Stimulated activated CD8-positive, alpha-beta memory T cell treated with anti-CD3 and anti-CD28 coated beads, Interleukin-12 subunit alpha, Interleukin-12 subunit beta, amount 100 ng/mL, for 4 hours (primary cell): ENCODE measurements around the gene TSC2.
"Not testable (repeated sequence)": the region's sequence is repeated elsewhere in the genome, so short reads cannot be mapped to it uniquely, and the experiment has no call there.

ENCODE experiments used
- DNase-seq: peaks from one replicate; pipeline ENCODE4 v3.0.0-alpha.2; 2020; ENCODE audit warnings: low read depth

Gene TSC2

DNA sequence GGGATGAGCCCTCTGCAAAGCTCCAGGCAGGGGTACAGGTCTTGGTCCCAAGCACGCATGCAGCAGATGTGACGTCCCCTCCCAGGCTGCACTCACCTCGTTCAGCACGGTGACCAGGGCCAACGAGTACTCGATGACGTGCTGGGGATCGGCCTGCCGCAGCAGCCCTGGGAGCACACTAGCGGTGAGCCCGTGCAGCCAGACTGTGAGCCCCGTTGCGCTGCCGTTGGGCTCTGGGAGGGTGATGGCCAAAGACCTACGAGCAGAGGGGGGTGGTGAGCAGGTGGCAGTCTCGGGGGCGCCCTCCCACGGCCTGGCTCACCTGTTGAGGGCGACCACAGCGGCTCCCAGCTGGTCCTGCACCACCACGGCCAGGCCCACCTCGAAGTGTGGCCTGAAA, 58.0 kb downstream of the TSC2 start:
- not testable (repeated sequence) for DNase-seq

DNA sequence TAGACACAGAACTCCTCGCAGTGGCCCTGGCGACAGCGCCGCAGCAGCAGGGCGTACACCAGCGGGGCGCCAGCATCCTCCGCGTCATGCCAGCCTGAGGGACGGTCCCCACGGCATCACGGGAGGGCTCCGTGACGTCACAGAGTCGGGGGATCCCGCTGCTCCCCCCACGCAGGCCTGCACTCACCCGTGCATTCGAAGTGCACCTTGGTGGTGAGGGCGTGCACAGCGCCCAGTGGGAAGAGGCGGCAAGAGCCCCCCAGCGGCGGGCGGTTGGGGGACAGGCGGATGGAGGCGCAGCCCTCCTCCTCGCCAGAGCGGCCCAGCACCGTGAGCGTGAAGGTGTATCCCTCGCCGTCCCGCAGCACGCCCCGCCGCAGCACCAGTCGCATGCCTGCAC, 58.4 kb downstream of the TSC2 start:
- DNase-seq, result not testable (repeated sequence)

DNA sequence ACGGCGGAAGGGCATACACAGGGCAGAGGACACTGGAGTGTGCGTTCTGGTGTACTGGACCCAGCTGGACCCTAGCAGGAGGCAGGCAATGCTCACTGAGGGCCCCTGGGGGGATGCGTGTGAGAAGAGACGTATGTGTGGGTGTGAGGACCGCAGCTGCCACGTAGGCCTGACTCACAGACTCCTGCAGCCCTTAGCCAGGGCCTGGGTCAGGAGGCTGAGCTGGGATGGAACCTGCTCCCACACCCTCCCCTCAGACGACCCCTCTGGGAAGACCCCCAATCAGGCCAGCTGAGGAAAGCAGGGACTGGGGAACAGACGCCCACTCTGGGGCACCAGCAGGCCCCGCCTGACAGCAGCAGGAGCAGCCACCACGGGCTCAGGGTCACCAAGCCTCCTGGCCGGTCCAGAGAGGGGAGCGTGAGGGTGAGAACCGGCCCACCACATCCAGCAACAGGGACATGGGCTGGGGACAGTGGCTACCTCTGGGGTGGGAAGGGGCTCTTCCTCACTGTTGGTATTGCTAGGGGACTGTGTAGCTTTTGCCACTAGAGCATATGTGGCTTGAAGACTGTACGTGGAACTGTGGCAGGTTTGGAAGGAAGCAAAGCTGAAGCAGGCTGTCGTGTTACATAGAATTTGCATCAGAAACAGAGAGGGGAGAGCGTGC, 59.5 kb downstream of the TSC2 start:
- DNase-seq, result not testable (repeated sequence)

- not testable (repeated sequence) for DNase-seq
These were observed 60.0 kb downstream of the TSC2 start for GRCh38 chr16:2107791-2108125.

GRCh38 chr16:2108446-2109270, 60.9 kb downstream of the TSC2 start:
- not testable (repeated sequence) for DNase-seq

DNA sequence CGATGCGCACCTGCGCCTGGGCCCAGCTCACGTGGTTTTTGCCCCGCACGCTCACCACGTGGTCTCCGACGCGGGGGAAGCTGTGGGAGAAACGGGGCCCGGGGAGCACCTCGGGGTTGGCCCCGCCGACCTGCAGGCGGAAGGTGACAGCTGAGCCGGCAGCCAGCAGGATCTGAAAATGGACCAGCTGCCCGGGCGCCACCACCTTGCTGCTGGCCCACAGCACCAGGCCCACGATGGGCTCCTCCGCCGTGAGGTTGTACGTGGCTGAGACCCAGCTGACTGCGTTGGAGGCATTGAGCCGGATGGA, 61.4 kb downstream of the TSC2 start:
- not testable (repeated sequence) for DNase-seq

DNA sequence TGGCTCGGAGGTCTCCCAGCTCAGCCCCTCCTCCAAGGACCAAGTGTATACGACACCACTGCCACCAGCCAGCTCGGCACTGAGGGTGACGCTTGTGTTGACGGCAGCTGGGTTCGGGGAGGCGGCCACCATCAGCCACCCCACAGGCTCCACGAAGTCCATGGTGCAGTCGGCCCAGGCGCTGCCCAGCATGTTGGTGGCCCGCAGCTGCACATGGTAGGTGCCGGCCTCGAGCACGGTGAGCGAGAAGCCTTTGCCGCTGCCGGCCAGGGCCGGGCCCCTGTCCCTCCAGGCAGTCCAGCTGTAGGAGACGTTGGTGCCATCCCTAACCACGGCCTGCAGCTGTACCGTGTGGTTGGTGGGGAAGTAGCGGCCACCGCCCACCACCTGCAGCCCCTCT, 62.1 kb downstream of the TSC2 start:
- DNase-seq, result not testable (repeated sequence)

DNA sequence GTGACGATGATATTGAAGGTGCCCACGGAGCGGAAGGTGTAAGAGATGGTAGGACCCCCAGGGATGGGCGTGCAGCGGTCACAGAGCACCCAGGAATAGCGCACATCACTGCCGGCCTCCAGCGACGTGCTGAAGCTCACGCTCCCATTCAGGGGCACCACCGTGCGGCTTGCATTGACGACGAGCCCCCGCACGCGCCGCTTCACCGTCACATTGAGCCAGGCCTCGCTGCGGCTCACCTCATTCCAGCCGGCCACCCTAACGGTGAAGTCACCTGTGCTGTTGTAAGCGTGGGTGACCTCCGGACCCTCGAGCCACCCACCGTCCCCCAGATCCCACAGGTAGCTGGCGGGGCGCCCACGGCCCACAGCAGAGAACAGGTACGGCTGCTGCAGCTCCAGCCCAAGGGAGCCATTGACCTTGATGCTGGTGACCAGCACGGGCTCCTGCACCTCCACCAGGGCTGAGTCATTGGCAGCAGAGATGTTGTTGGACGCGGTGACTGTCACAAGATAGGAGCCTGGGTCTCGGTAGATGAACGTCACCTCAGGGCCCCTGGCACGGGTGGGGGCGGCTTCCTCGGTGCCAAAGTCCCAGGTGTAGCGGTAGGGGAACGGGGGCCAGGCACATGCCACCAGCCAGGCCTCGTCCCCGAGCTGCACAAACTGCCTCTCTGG, 62.7 kb downstream of the TSC2 start:
- DNase-seq, result not testable (repeated sequence)

DNA sequence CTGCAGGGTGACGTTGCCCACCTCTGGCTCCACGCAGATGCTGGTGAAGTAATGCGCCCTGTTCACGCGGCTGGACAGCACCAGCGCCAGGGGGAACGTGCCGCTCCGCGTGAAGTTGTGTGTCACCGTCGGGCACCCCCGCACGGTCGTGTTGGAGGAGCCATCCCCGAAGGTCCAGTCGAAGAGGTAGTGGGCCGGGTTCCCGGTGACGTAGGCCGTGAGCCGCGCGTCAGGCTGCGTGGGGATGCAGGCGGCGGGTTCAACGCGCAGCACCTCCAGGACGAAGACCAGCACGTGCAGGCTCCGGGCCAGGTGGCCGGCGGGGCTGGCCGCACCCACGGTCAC, 63.2 kb downstream of the TSC2 start:
- DNase-seq, result not testable (repeated sequence)

DNA sequence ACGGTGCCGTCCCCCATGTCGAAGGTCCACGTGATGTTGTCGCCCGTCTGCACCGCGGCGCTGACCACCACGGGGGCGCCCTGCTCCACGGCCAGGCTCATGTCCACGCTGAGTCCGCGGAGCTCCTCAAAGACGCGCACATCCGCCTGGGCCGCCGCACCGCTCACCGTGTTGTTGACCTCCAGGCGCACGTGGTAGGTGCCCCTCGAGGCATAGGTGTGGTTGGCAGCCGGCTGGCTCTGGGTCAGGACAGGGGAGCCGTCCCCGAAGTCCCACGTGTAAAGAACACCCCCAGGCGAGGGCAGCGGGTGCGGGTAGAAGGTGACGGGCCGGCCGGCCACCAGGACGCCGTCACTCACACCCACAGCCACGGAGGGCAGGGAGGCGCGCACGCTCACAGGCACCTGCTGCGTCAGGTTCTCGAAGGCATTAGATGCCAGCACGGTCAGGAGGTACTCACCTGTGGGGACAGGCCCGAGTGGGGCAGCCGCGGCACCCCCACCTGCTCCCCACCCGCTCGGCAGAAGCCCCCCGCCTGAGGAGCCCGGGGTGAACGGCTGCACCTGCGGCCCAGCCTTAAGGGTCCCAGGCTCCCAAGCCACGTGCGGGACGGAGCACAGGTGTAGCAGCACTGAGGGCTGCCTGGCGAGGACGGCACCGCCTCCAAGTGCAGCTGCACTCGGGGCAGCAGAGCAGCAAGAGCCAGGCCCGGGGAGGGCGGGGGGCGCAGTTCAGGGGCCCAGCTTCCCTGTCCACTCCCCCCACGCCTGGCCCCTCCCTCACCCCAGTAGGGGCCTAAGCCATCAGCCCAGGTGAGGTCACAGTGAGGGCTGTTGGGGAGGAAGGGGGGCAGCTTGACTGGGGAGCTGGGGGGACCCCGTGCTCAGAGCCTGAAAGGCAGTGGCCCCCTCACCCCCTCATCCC, 63.9 kb downstream of the TSC2 start:
- DNase-seq, result not testable (repeated sequence)

- DNase-seq, result not testable (repeated sequence)
These were observed 64.8 kb downstream of the TSC2 start for GRCh38 chr16:2112539-2113106.

DNA sequence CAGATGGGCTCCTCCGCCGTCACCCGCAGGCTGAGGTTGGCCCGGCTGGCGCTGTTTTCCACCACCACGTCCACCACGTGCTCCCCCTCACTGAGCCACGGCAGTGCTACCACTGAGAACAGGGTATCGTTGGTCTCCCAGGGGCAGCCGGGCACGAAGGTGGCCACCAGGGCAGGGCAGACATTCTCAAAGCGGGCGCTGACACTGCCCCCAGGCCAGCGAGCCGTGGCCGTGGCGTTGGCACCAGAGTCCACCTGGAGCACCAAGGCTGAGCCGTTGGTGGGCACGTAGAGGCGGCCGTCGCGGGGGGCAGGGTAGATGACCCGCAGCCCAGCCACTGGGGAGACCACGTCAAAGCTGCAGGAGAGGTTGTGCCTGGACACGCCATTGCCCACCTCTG, 66.4 kb downstream of the TSC2 start:
- DNase-seq, result not testable (repeated sequence)

- not testable (repeated sequence) for DNase-seq
These were observed 67.3 kb downstream of the TSC2 start for GRCh38 chr16:2114885-2115590.

DNA sequence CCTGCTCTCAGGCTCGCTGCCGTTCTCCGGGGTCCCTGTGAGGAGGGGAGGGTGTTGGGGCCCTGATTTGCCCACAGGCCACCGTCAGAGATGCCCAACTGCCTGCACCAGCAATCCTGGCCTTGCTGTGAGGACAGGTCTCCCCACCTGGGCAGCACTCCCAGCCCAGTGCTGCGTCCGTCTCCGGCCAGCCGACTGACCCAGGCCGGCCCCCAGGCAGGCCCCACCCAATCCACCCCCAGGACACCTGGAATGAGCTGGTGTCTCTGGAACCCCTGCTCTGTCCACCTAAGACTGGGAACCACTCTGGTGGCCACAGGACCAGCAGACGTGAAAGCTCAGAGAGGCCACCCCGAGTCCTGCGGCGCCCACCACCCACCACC, 67.8 kb downstream of the TSC2 start:
- DNase-seq, result no peak

DNA sequence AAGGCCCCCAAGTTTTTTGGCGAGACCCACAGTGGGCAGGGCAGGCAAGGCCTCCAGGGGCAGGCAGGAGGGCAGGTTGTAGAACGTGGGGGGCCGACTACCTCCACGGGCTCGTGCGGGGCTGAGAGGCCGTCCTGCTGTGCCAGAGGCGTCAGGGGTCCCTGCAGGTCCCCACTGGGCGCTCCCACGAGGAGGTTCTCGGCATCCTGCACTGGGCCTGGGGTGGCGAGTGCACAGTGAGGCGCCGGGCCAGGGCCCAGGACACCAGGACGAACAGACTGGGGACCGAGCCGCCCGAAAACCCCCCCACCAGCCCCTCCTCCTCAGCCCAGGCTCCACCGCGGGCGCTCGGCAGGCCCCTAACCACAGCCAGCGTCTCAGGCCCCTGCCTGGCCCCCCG, 68.6 kb downstream of the TSC2 start:
- DNase-seq, result not testable (repeated sequence)

DNA sequence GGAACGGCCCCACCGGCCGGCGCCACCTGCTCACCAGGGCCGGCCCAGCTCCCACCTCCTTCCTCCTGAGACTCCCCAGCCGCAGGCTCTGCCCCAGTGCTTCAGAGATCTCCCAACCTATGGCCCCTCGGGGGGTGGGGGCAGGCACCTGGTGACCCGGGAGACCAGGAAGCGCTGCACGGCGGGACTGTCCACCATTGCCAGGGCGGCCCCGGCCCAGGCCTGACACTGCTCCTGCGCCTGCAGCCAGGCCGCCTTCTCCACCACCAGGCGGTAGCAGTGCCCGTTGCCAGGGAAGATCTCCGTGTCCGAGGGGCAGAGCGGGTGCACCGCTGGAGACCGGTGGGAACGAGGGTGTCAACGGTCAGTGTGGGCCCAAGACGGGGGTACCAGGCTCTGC, 69.6 kb downstream of the TSC2 start:
- not testable (repeated sequence) for DNase-seq

- not testable (repeated sequence) for DNase-seq
These were observed 70.4 kb downstream of the TSC2 start for GRCh38 chr16:2117960-2118722.

DNA sequence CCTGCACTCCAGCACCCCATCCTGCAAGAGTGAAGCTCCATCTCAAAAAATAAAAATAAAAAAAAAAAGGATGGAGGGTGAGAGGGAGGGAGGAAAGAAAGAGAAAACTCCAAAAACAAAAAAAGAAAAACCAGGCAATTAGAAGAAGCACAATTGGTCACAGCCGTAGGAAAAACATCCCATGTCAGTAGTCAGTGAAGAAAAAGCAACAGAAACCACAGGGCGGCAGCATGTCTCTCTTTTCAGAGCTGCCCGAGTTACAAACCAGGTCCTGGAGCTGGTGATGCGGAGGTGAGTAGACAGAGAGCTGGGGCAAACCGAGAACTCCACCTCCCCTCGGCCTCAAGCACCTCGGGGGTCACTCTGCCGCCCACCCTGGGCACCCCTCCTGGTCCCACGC, 73.5 kb downstream of the TSC2 start:
- not testable (repeated sequence) for DNase-seq

GRCh38 chr16:2121853-2122252, 74.1 kb downstream of the TSC2 start:
- no peak for DNase-seq

DNA sequence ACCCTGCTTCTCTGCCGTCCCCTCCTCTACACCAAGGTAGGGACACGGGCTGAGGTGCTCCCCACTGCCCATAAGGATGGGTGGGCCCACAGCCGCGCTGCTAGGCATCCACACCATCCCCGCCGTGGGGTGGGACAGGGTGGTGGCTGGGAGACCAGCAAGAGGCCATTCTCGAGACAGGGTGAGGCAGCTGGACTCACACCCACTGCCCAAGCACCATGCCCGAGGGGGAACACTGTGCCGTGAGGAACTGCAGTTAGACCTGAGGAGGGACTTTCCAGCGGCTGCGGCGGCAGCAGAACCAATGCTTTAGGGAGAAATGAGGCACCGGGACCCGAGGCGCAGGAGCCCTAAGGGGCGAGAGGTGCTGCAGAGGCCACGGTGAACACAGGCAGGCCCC, 74.6 kb downstream of the TSC2 start:
- DNase-seq, result no peak
